Measurements from ENCODE around the gene TMEM269. TPM values are rescaled to one million over a fixed set of nuclear protein-coding genes. Genes with fewer than 3 reads are reported as not detected.

TMEM269 gene
- total RNA-seq, 1 experiment from 2014 or later, result 0.11 TPM

DNA sequence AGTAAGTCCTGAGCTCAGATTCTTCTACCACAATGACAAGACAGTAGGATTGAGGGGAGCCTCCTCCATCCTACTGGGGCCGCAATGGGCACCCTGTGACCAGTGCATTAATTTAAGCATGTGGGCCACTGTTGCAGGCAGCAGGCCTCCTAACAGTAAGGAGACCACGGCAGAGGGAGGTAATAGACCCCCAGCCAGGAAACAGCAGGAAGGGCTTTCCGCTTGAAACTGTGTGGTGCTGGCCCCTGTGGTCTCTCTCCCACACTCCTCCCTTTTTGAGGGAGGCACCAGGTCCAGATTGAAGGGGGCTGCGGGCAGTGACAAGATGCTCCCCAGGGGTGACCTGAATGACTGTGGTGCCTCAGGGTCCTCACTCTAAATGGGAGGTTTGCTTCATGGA is 43.1 kb upstream of the TMEM269 start:
- DNase-seq (no peak), ATAC-seq (no peak)
- Histone ChIP-seq H3K9me2 (replicated peaks; ENCODE audit: low read length) (no peaks in the 10 kb centered on the region), H3K4me3 (ENCODE audit: low read length) (no peak overlapping the region), H3K9ac (ENCODE audit: low read length) (no peak overlapping the region), H3F3A (ENCODE audit: low read length, unreplicated experiment) (no peaks in the 10 kb centered on the region), H3K4me2 (ENCODE audit: low read length) (no peak overlapping the region), H3K27ac (ENCODE audit: low read length) (no peak overlapping the region), H3K27me3 (ENCODE audit: low read length) (no peaks in the 10 kb centered on the region), H3K4me1 (ENCODE audit: insufficient read depth, low read length) (no peaks in the 10 kb centered on the region), H3K36me3 (ENCODE audit: low read depth, low read length) (no peaks in the 10 kb centered on the region), H3K9me3 (ENCODE audit: low read length) (no peaks in the 10 kb centered on the region), H3K79me2 (ENCODE audit: low read length) (no peaks in the 10 kb centered on the region), H4K20me1 (ENCODE audit: low read length) (no peaks in the 10 kb centered on the region), H2AFZ (ENCODE audit: low read length) (no peak overlapping the region)
- CTCF ChIA-PET, result no interaction called here
- POLR2A ChIA-PET (ENCODE audit: unreplicated experiment), result no interaction called here
- intact Hi-C loops (cut with micrococcal nuclease), result no loop called here
- TF ChIP-seq EZH2 (IDR thresholded peaks at IDR 0.05; ENCODE audit: low read length, unreplicated experiment), result no peak
- no peak for TF ChIP-seq EZH2phosphoT487 (IDR thresholded peaks at IDR 0.05; ENCODE audit: borderline replicate concordance, low read length)
- TF ChIP-seq, protein P1, sequence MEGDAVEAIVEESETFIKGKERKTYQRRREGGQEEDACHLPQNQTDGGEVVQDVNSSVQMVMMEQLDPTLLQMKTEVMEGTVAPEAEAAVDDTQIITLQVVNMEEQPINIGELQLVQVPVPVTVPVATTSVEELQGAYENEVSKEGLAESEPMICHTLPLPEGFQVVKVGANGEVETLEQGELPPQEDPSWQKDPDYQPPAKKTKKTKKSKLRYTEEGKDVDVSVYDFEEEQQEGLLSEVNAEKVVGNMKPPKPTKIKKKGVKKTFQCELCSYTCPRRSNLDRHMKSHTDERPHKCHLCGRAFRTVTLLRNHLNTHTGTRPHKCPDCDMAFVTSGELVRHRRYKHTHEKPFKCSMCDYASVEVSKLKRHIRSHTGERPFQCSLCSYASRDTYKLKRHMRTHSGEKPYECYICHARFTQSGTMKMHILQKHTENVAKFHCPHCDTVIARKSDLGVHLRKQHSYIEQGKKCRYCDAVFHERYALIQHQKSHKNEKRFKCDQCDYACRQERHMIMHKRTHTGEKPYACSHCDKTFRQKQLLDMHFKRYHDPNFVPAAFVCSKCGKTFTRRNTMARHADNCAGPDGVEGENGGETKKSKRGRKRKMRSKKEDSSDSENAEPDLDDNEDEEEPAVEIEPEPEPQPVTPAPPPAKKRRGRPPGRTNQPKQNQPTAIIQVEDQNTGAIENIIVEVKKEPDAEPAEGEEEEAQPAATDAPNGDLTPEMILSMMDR (conservative IDR thresholded peaks at IDR 0.05; ENCODE audit: low read depth, low read length), result no peak
- no TSS peak for BruUV-seq (replicated peaks)

DNA sequence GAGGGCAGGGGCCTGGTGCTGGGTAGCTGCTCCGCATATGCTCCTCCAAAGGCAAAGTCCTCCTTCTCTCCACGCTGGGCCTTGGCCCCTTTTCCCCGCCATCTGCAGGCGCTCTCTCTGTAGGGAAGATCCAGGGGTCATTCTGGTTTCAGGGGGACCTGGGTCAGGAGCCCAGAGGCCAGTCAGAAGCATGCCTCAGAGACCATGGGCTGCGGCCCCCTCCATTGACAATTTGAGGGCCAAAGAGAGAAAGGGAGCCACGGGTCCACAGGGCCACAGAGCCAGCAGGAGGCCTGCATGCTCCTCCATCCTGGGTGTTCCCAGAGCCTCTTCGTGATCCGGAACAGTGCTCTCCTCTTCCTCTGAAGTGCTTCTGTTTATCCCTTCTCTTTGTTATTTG is 42.6 kb upstream of the TMEM269 start:
- no peaks in the 10 kb centered on the region for H3K4me1 ChIP-seq (ENCODE audit: insufficient read depth, low read length)
- H2AFZ ChIP-seq (ENCODE audit: low read length), result no peak overlapping the region
- no peaks in the 10 kb centered on the region for H3K9me3 ChIP-seq (ENCODE audit: low read length)
- POLR2A ChIA-PET (ENCODE audit: unreplicated experiment), result no interaction called here
- H4K20me1 ChIP-seq (ENCODE audit: low read length), result no peaks in the 10 kb centered on the region
- intact Hi-C loops (cut with micrococcal nuclease), result no loop called here
- no peak overlapping the region for H3K9ac ChIP-seq (ENCODE audit: low read length)
- ATAC-seq (no peak), DNase-seq (no peak)
- no peaks in the 10 kb centered on the region for H3K79me2 ChIP-seq (ENCODE audit: low read length)
- H3K4me3 ChIP-seq (ENCODE audit: low read length), result no peak overlapping the region
- no peaks in the 10 kb centered on the region for H3K27me3 ChIP-seq (ENCODE audit: low read length)
- CTCF ChIA-PET, result no interaction called here
- no peaks in the 10 kb centered on the region for H3F3A ChIP-seq (ENCODE audit: low read length, unreplicated experiment)
- H3K36me3 ChIP-seq (ENCODE audit: low read depth, low read length), result no peaks in the 10 kb centered on the region
- H3K9me2 ChIP-seq (replicated peaks; ENCODE audit: low read length), result no peaks in the 10 kb centered on the region
- H3K4me2 ChIP-seq (ENCODE audit: low read length), result no peak overlapping the region
- H3K27ac ChIP-seq (ENCODE audit: low read length), result no peak overlapping the region
- TF ChIP-seq EZH2phosphoT487 (IDR thresholded peaks at IDR 0.05; ENCODE audit: borderline replicate concordance, low read length) (no peak), EZH2 (IDR thresholded peaks at IDR 0.05; ENCODE audit: low read length, unreplicated experiment) (no peak)
- TF ChIP-seq, protein P1 (conservative IDR thresholded peaks at IDR 0.05; ENCODE audit: low read depth, low read length), result no peak
- no TSS peak for BruUV-seq (replicated peaks)

DNA sequence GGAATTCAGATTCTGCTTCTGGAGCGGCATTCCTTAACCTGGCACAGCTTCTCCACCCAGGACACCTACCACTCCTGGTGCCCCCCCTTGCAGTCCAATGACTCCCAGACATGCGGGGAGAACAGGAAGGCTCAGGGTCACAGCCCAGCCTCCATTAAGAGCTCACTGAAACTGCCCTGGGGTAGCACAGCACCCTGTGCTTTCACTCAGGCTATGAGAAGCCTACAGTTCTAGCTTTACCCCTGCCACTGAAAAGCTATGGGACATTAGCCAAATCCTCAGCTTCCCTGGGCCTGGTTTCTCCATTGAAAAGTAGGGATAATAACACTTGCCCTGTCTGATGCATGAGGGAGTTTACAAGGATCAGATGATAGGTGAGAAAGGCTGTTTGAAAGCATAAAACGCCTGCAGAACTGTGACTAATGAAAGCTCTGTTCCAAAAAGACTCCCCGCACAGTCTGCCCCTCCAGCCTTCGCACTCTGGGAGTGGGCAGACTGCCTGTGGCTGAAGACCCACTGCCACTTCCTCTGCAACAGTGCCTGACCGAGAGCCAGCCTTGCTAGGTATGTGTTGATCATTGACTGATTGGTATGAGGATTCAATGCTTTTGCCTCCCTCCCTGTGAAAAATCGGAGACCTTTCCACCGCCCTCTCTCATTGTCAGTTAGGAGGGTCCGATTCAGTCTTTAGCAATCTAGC is 42.0 kb upstream of the TMEM269 start:
- ATAC-seq, result no peak
- no TSS peak for BruUV-seq (replicated peaks)
- Histone ChIP-seq H4K20me1 (ENCODE audit: low read length) (no peaks in the 10 kb centered on the region), H3K4me3 (ENCODE audit: low read length) (no peak overlapping the region), H3K36me3 (ENCODE audit: low read depth, low read length) (no peaks in the 10 kb centered on the region), H3K9me2 (replicated peaks; ENCODE audit: low read length) (no peaks in the 10 kb centered on the region), H3K9me3 (ENCODE audit: low read length) (no peaks in the 10 kb centered on the region), H3K4me1 (ENCODE audit: insufficient read depth, low read length) (no peaks in the 10 kb centered on the region), H3K27ac (ENCODE audit: low read length) (no peak overlapping the region), H3K27me3 (ENCODE audit: low read length) (no peaks in the 10 kb centered on the region), H3K4me2 (ENCODE audit: low read length) (no peak overlapping the region), H3K79me2 (ENCODE audit: low read length) (no peaks in the 10 kb centered on the region), H2AFZ (ENCODE audit: low read length) (no peak overlapping the region), H3F3A (ENCODE audit: low read length, unreplicated experiment) (no peaks in the 10 kb centered on the region), H3K9ac (ENCODE audit: low read length) (no peak overlapping the region)
- POLR2A ChIA-PET (ENCODE audit: unreplicated experiment), result no interaction called here
- no peak for DNase-seq
- intact Hi-C loops (cut with micrococcal nuclease), result no loop called here
- TF ChIP-seq, protein P1 (conservative IDR thresholded peaks at IDR 0.05; ENCODE audit: low read depth, low read length), result no peak
- TF ChIP-seq EZH2 (IDR thresholded peaks at IDR 0.05; ENCODE audit: low read length, unreplicated experiment), result no peak
- TF ChIP-seq EZH2phosphoT487 (IDR thresholded peaks at IDR 0.05; ENCODE audit: borderline replicate concordance, low read length), result no peak
- CTCF ChIA-PET, result no interaction called here
